HepG2 (cell line): ENCODE data around the gene ARHGEF26. TPM values are rescaled to one million over a fixed set of nuclear protein-coding genes. Genes with fewer than 3 reads are reported as not detected.
A peak's percentile ranks its signal among the peaks of the same experiment; 100 is the strongest.

Experiments used
- CEBPZ ChIP-seq: IDR thresholded peaks from 2 replicates; pipeline ENCODE4 v1.6.1; 2012; ENCODE audit warnings: low read length, improper control_type of control experiment
- EED ChIP-seq: sonication (generic); formaldehyde crosslinking; IDR thresholded peaks from 2 replicates; pipeline ENCODE4 v1.5.0; 2020; ENCODE audit warnings: mild to moderate bottlenecking, missing genetic modification reagents
- FOXK1 ChIP-seq: sonication (generic); formaldehyde crosslinking; IDR thresholded peaks from 2 replicates; pipeline ENCODE4 v1.4.0; 2020; ENCODE audit warnings: low read depth, missing genetic modification reagents, borderline replicate concordance
- GATA4 ChIP-seq: sonication (generic); IDR thresholded peaks from 2 replicates; pipeline ENCODE4 v1.6.1; 2016; ENCODE audit warnings: antibody characterized with exemption, low read depth, borderline replicate concordance
- HOXD1 ChIP-seq: sonication (generic); formaldehyde crosslinking; IDR thresholded peaks from 2 replicates; pipeline ENCODE4 v1.5.0; 2020; ENCODE audit warnings: missing genetic modification reagents
- MBD4 ChIP-seq: IDR thresholded peaks from 2 replicates; pipeline ENCODE4 v1.6.1; 2012; ENCODE audit warnings: low read length, inconsistent platforms, borderline replicate concordance
- POGZ ChIP-seq: sonication (generic); formaldehyde crosslinking; IDR thresholded peaks from 2 replicates; pipeline ENCODE4 v1.4.0; 2020; ENCODE audit warnings: mild to moderate bottlenecking, missing genetic modification reagents
- RARA ChIP-seq: IDR thresholded peaks from 2 replicates; pipeline ENCODE4 v1.6.1; 2016; ENCODE audit warnings: missing genetic modification reagents, missing compliant biosample characterization
- ZBTB25 ChIP-seq: IDR thresholded peaks from 2 replicates; pipeline ENCODE4 v1.6.1; 2018; ENCODE audit warnings: missing genetic modification reagents
- ZFP36 ChIP-seq: fragments of 150-350 bp; IDR thresholded peaks from 2 replicates; pipeline ENCODE4 v1.6.1; 2018; ENCODE audit warnings: borderline replicate concordance, low read length, low read depth; ENCODE audit not compliant: partially characterized antibody
- ZMYM4 ChIP-seq: sonication (generic); formaldehyde crosslinking; IDR thresholded peaks from 2 replicates; pipeline ENCODE4 v1.8.1; 2023; ENCODE audit warnings: mild to moderate bottlenecking, missing genetic modification reagents
- ZNF10 ChIP-seq: sonication (generic); formaldehyde crosslinking; IDR thresholded peaks from 2 replicates; pipeline ENCODE4 v1.4.0; 2020; ENCODE audit warnings: mild to moderate bottlenecking, low read depth, missing genetic modification reagents, borderline replicate concordance
- ZNF225 ChIP-seq: sonication (generic); formaldehyde crosslinking; IDR thresholded peaks from 2 replicates; pipeline ENCODE4 v1.4.0; 2020; ENCODE audit warnings: mild to moderate bottlenecking, missing genetic modification reagents
- ZNF280D ChIP-seq: sonication (generic); formaldehyde crosslinking; IDR thresholded peaks from 2 replicates; pipeline ENCODE4 v1.5.1; 2020; ENCODE audit warnings: mild to moderate bottlenecking, missing genetic modification reagents
- ZNF615 ChIP-seq: sonication (generic); formaldehyde crosslinking; IDR thresholded peaks from 2 replicates; pipeline ENCODE4 v1.5.0; 2020; ENCODE audit warnings: mild to moderate bottlenecking, missing genetic modification reagents, borderline replicate concordance
- ZNF646 ChIP-seq: sonication (generic); formaldehyde crosslinking; IDR thresholded peaks from 2 replicates; pipeline ENCODE4 v1.9.0; 2021; ENCODE audit warnings: mild to moderate bottlenecking, missing genetic modification reagents
- polyA plus RNA-seq, 8 experiments: library from polyadenylated mRNA; depleted of rRNA in 3 of 8; stranded (reverse) in 7 of 8; unstranded in 1 of 8; fragments of >200 nt; fragmentation: Illumina TruSeq in 4 of 8; extraction: Trizol in 4 of 8; gene quantifications; 2 replicates each; pipeline versions ENCODE4 v1.2.1 to v1.2.3, GENCODE V29; 2011 to 2016; ENCODE audit warnings: low read depth in 4 of 8, missing spikeins in 1 of 8, mixed read lengths in 1 of 8; ENCODE audit not compliant: insufficient read depth in 1 of 8
- total RNA-seq, 5 experiments: library from RNA; depleted of rRNA; stranded (reverse); fragments of >200 nt; fragmentation: Illumina TruSeq; extraction: Trizol; gene quantifications; 2 replicates each; pipeline ENCODE4 v1.2.3, GENCODE V29; 2016; ENCODE audit warnings: low read depth in 1 of 5

Gene ARHGEF26
- total and polyA plus RNA-seq, 2 of the 13 experiments (the other 11 are each of a cell fraction or from before 2014, with no cell fraction given), result 0.74 to 6.1 TPM

GRCh38 chr3:154139996-154140436, 18.8 kb downstream of the ARHGEF26 start (continued):
- peak; percentile 62; the same call in 1 of the 2 replicates for TF ChIP-seq ZNF646 (CRISPR knock-in tag)
- peak; percentile 59 for TF ChIP-seq POGZ
- no peak for TF ChIP-seq EED (CRISPR knock-in tag)
- no peak for TF ChIP-seq GATA4
- 0 out of 2 replicates have a peak, but pooled peaks have one; percentile 33 for TF ChIP-seq ZNF280D (CRISPR knock-in tag)
- no peak for TF ChIP-seq ZNF225 (CRISPR knock-in tag)
- TF ChIP-seq HOXD1 (CRISPR knock-in tag), result peak; percentile 73; the same call in 1 of the 2 replicates
- TF ChIP-seq ZMYM4, result peak; percentile 63
- TF ChIP-seq ZBTB25 (CRISPR knock-in tag), result peak; percentile 63
- TF ChIP-seq ZNF10, result no peak
- TF ChIP-seq MBD4, result 0 out of 2 replicates have a peak, but pooled peaks have one; percentile 47
- peak; percentile 86; the same call in 1 of the 2 replicates for TF ChIP-seq ZNF615
- no peak for TF ChIP-seq CEBPZ
- peak; percentile 71 for TF ChIP-seq ZFP36
- peak; percentile 91 for TF ChIP-seq FOXK1
- TF ChIP-seq RARA (CRISPR knock-in tag), result peak; percentile 81
